Measurements from ENCODE around the gene FYN.
A peak's percentile ranks its signal among the peaks of the same experiment; 100 is the strongest.

- TF ChIP-seq CTCF (IDR thresholded peaks at IDR 0.05) (peak in 1 of 3 experiments; percentile 11), POLR2A (IDR thresholded peaks at IDR 0.05; ENCODE audit: low read depth) (no peak)
These were observed 68.5 kb downstream of the FYN start for GRCh38 chr6:111804627-111805235.

Measured in esophagus muscularis mucosa (tissue), 3 donors.